ENCODE measurements around the gene PADI2.

The PADI2 gene

DNA sequence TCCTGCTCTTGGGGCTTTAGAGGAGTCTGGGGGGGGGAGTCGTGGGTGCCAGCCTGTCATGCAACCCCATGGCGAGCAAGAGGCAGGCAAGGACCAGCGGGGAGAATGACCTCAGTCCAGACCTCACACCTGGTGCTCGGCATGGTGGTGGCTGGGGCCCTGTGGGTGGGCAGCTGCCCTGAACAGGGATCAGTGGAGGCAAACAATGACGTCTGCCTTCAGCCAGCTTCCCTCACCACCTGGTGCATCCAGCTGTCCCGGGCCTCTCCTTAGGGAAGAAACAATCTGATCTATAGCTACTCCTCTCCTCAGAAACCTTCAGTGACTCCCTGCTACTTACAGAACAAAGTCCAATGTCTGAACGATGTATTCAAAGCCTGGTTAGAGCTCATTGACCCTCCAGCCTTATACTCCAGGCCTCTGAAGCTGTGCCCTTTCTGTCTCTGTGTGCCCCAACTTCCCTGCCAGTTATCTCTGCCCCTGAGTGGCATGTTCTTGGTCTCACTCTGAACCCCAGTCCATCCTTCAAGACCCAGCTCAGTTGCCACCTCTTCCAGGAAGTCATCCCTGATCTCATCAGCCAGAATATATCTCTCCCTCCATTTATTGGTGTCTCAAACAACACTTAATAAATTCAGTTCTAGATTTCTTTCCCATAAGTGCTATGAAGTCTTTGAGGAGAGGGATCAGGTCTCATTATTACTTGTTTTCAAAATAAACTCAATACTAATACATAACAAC is 6.6 kb downstream of the PADI2 start:
- DNase-seq (ENCODE audit: low read depth in 2 of 2), result no peak

DNA sequence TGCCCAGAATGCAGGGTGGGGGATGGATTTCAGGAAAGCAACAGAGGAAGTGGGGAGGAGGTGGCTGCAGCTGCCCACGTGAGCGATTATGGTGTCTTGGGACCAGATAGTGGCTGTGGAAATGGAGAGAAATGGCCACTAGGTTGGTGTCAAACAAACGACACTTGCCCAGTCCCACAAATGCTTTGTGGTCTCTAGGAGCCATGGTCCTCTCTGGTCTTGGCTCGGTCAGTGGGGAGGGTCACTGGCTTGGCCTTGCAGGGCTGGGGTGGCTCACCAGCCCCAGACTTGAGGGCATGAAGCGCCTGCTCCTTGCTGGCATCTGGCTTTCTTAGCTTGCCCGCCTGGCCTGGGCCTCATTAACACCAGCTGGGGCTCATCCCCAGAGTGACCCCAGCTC is 7.2 kb downstream of the PADI2 start:
- DNase-seq (ENCODE audit: low read depth in 2 of 2), result no peak

DNA sequence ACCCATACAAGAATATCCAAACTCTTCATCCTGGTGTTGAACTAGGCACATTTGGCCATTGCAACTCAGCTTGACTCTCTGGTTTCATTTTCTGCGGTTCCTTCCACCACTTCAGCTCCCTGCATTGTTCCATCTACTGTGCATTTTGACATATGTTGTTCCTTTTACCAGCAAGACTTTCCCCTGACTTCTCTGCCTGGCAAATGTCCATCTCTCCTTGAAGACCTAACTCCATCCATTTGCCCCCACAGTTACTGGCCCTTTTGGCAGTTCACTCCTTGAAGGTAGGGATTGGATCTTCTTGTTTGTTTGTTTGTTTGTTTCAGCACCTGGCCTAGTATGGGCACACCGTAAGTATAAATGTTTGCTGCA is 8.7 kb downstream of the PADI2 start:
- DNase-seq (ENCODE audit: low read depth in 2 of 2), result no peak

DNA sequence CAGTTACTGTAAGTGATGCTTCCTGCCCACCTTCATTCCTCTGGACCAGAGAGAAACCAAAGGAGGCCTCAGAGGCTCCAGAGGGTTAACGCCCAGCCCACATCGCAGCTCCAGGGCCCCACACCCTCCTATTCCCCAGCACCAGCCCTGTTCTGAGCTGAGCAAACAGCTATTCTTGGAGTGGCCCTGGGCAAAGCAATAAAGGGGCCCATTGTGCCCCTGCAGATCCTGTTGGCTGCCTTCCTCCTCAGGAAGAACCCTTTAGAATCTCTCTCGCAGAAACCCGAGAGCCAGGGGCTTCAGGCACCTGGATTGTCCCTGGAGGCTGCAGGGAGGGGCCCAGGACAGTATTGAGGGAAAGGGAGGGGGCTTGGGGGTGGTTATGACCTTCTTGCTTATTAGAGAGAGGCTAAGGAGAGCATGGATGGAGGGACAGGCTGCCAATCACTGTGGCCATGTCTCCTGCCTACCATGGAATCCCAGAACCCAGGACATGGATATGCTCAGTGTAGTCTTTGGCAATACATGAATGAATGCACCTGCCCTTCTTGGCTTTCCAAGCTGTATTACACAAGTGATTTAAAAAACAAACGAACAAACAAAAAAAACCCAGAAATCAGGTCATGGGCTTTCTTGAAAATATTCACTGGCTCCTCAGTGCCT is 9.2 kb downstream of the PADI2 start:
- no peak for DNase-seq (ENCODE audit: low read depth in 2 of 2)

DNA sequence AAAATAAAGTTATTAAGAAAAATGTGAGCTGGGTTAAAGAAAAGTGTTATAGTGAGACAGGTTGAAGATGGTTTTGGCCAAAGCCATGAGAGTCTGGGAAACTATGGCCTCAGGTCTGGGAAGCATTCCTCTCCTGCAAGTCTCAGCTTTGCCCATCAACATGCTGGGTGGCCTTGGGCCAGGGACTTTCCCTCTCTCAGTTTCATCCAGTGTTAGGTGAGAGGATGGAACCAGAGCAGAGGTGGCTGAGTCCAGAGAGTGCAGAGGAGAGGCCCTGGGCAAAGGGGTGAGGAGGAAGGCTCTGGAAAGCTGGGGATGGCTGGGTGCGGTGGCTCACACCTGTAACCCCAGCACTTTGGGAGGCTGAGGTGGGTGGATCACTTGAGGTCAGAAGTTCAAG is 10.5 kb downstream of the PADI2 start:
- no peak for DNase-seq (ENCODE audit: low read depth in 2 of 2)

DNA sequence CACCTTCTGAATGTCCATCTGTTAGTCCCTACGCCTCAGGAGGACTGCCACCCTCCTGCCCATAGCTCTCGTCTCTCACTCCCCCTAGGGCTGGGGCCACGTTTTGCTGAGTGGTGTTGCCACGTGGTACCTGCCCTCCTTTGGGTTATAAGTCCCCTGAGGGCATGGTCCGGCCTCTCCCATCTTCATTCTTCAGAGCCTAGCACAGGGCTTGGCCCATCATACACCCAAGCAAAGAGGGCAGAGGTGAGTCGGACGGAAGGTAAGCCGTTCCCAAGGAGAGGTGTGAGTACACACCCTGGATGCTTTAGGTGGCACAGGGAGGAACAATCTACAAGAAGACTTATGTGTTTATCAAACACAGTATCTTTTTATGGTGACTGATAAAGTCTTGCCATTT is 10.9 kb downstream of the PADI2 start:
- no peak for DNase-seq (ENCODE audit: low read depth in 2 of 2)

DNA sequence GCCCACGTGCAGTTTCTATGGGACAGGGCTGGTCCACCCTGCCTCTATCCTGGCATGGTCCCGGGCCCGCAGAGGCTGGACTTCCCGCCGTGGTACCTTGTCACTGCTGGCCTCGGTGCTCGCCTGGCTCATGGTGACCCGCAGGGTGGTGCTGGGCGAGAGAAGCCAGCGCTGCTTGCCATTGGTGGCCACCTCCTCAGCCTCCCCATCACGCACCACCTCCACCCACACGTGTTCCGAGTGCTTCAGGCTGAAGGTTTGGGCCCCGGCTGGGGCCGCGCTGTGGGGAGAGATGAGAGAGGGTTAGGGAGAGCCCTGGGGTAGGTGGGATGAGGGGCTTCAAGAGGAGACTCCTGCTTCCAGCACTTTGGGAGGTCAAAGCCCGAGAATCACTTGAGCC is 14.5 kb downstream of the PADI2 start:
- DNase-seq (ENCODE audit: low read depth in 2 of 2), result no peak

DNA sequence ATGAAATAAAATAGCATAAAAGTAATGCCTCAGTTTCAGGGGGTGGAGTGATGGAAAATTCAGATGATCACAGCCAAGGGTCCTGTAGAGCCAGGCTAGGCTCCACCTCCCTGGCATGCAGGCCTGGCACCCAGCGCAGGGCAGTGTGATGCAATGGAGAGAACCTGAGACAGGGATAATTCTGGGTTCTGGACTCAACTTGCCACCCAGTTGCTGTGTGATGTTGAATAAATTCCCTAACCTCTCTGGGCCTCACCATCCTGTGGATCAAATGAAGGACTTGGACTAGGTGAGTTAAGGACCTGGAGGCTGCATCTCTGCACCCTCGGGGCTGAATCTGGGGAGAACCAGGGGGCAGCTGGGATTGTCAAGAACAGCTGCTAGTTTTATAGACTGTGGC is 17.0 kb downstream of the PADI2 start:
- no peak for DNase-seq (ENCODE audit: low read depth in 2 of 2)

DNA sequence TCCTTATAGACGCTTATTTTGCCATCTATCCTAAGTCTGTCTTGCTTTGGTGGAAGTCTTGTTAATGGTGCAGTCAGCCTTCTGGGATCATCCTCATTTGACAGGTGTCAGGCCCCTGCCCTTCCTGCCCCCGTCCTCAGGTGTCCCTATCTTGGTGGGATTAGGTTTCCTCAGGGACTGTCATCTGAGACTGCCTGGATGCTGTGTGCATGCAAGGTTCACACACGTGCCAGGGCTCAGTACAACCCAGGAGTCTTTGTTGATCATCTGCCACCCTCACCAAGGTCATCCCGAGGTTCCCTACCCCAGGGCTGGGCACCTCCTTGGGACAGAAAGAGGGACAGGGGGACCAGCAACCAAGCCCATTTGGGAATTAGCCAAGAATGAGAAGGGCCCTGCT is 18.0 kb downstream of the PADI2 start:
- no peak for DNase-seq (ENCODE audit: low read depth in 2 of 2)

DNA sequence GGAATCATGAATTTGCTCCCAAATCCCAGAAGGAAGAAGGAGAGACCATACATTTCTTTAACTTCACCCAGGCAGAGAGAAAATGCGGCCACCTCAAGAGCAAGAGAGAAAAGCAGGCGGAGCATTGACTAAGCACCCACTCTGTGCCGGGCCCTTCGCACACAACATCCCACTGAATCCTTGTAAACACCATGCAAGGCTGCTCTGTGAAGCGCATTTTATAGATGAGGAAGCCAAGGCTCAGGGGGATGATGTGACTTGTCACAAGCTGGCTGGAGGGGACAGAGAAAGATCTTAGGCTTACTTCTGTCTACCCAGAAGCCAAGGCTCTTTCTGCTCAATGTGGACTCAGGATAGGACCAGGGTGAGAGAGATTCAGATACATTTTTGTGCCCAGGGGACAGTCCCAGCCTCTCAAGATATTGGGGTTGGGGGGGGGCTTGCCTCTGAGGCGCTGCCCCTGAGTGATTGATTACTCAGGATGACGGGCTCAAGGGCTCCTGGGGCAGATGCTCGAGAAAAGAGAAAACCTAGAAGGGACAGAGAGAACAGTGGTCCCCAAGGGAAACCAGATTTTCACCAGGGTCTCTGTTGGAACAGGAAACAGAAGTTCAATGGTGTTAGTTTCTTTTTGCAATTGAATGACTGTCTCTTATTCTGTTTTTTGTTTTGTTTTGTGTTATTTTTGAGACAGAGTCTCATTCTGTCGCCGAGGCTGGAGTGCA is 19.5 kb downstream of the PADI2 start:
- no peak for DNase-seq (ENCODE audit: low read depth in 2 of 2)

DNA sequence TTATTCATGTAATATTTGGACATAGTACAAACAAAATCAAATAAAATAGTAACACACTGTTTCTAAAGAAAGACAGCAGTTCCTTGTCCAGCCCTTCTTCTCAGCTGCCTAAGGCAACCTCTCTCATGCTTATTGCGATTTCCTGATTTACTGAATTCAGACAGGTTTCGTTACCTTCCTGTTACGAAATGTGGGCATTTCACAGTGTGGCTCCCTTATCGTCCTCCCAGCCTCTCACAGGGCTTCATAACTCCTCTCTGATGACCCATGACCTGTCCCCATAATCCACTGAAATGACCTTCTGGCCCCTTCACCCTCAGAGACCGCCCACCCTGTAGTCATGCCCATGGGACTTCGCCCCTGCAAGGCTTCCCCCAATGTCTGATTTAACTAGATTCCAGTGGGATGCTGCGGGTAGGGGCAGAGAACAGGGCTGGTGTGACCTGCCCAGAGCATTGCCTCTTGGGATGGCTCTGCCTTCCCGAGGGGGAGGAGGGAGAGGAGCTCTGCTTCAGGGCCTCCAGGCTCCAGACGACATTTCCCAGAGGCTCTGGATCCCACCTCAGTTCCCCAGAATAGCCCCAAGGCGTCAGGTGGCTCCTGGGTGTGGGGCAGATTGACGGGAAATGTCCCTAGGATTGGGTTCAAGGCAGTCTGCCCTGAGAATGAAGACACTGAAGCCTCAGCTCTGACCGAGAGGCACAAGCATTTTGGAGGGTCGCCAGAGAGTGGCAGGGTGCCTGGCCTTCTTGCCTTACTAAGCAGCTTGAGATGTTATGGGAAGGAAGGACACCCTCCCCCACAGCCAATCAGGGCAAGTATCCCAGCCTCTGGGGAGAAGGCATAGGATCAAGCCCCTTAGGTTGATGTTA is 20.6 kb downstream of the PADI2 start:
- no peak for DNase-seq (ENCODE audit: low read depth in 2 of 2)

DNA sequence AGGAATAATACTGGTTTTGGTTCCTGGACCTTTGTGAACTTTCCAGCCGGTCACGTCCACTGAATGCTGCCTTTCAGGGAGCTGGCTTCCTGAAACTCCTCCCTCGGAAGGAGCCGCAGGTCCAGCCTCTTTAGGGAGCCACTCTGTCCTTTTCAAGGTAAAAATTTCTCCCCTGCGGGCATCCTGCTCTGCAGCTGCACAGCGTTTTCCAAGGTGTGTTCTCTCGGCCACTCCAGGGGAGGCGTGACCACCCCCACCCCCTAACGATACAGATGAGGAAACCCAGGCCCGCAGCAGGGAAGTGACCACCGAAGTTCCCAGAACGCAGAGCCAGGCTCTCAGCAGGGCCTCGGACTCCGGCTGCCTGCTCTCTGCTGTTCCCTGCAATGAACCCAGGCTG is 21.5 kb downstream of the PADI2 start:
- no peak for DNase-seq (ENCODE audit: low read depth in 2 of 2)

DNA sequence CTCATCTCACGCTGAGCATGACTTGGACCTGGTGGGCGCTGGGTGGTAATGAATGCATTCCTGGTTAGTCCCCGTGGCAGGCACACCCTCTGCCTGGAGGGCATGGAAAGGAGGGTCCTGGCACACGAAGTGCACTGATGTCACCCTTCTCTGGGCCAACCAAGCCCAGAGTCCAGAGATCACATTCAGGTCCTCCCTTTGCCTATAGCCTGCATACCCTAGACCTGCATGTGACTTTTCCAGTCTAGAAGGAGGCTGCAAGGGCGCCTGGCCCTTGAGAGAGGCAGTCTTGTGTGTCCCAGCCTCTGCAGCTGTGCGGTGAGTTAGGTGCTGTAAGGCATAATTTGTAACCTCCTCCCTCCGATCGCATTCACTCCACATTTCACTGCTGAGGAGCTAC is 22.1 kb downstream of the PADI2 start:
- no peak for DNase-seq (ENCODE audit: low read depth in 2 of 2)

DNA sequence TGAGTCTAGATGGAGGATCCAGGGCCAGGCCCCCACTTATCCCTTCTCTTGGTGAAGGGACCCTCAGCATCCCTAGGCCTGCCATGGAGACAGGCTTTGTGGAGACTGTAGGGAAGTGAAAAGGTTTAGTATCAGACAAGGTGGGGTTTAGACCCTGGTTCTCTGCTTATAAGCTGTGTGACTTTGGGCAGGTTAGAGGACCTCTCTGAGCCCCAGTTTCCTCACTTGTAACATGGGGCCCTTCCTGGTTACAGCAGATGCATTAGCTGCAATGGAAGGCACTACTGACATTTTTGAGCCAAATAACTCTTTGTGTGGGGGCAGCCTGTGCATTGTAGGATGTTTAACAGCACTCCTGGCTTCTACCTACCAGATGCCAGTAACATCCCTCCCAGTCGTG is 22.7 kb downstream of the PADI2 start:
- DNase-seq (ENCODE audit: low read depth in 2 of 2), result no peak

DNA sequence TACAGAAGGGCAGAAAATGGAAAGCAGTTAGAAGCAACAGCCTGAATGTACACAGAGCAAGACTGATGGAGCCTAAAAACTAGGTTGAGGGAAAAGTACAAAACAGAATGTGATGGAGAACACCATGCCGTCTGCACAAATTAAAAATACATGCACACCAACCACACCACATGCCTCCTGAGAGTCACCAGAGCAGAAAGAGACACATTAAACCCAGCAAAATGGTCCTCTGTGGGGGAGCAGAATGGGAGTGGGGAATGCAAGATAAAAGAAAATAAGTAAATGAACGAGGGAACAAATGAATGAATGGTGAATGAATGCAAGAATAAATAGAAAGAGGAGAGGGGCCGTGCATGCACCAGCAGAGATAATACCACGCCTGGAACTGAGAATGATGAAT is 24.1 kb downstream of the PADI2 start:
- no peak for DNase-seq (ENCODE audit: low read depth in 2 of 2)

DNA sequence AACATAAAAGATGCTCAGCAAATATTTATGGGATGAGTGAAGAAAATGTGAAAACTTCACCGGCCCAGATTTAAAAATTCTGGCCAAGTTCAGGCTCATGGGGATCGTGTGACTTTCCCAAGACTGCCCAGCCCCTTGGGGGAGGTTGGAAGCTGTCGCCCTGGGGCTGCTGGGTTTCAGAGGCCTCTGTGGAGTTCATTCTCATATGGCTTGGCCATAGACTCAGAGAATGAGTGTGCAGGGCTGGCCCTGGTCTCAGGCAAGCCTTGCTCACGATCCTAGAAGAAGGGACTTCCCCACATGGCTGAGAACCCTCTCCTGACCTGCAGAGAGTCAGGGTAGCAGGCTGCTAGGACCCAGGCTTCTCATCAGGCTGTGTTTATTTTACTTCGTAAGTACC is 24.6 kb downstream of the PADI2 start:
- DNase-seq (ENCODE audit: low read depth in 2 of 2), result no peak

DNA sequence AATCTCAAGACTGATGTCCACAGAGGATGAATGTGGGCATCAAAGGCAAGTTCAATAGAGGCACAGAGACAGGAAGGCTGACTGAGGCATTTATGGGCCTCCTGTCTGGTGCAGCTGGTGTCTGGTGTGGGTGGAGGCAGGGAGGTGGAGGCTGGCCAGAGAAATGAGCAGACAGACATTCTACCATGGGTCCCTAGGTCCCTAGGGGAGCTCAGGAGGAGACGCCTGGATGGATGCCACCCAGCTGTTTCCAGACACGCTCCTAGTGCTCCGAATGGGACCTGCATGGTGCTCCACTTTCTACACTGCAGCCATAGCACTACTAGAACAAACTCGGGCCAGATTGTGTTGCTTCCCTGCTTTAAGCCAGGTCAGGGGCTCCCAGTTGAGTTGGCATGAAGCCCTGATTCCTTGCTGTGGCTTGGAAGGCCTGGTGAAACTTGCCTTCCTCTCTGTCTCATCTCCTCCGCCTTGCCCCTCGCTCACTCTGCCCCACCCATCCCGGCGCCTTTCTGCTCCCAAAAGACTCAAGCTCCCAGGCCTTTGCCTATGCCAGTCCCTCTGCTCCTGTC is 25.3 kb downstream of the PADI2 start:
- DNase-seq (ENCODE audit: low read depth in 2 of 2), result no peak

DNA sequence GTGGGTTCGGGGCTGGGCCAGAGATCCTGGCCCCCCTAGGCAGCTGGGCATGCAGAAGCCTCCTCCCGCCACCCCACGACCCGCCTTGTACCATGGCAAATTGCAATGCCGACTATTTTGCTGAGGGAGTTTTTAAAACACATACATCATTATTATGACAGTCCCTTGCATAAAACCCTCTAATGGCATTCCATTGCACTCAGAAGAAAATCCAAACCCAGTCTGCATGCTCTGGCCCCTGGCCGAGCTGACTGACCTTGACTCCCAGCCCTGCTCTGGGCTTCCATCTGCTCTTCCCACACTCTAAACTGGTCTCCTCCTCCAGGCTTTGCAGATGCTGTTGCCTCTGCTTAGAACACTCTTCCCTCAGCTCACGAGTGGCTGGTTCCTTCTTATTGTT is 28.0 kb downstream of the PADI2 start:
- DNase-seq (ENCODE audit: low read depth in 2 of 2), result no peak

DNA sequence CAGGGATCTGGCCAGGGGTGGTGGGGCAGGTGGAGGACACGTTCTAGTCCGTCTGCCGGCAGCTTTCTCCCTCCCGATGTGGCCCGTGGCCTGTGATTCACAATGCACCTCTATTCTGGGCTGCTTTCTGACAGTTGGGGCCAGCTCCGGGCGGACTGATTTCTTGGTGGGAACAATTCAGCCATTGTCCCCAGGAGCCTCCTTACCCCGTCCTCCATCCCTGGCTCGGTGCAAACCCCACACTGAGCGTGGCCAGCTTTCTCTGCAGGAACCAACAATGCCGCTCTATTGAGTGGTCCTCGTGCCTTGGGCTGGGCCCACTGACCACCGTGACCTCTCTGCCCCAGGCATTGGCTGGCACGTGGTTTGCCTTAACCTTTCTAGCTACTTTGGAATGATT is 29.7 kb downstream of the PADI2 start:
- no peak for DNase-seq (ENCODE audit: low read depth in 2 of 2)

DNA sequence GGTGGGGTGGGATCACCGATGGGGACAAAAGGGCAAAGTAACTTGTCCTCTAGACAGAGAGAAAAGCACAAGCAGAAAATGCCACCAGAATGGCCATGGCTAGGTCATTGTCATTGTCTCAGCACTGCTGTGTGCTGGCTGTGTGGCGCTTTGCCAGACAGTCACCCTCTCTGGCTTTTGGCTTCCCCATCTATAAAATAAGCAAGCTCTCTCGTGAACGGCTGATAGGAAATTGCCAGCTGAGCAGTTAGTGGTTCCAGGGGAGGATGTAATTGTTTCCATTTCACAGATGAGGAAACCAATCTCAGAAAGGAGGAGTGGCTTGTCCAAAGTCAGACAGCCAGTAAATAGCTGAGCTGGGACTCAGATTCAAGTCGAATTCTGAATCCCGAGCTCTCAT is 32.5 kb downstream of the PADI2 start:
- DNase-seq (ENCODE audit: low read depth in 2 of 2), result no peak

DNA sequence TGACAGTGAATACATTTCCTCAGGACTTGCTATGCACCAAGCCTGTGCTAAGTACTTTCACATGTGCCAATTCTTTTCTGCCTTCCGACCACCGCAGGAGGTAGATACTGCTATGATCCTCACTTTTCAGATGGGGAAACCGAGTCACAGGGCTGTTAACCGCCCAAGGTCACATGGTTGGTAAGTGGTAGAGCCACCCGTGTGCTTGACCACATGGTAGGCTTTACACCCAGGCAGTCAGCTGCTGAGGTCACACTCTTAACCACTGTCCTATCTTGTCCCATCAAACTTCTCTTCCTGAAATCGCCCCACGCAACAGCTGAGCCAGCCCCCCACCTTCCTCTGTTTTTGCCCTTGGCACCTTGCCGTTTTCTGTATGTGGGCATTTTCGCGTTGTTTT is 34.5 kb downstream of the PADI2 start:
- no peak for DNase-seq (ENCODE audit: low read depth in 2 of 2)

DNA sequence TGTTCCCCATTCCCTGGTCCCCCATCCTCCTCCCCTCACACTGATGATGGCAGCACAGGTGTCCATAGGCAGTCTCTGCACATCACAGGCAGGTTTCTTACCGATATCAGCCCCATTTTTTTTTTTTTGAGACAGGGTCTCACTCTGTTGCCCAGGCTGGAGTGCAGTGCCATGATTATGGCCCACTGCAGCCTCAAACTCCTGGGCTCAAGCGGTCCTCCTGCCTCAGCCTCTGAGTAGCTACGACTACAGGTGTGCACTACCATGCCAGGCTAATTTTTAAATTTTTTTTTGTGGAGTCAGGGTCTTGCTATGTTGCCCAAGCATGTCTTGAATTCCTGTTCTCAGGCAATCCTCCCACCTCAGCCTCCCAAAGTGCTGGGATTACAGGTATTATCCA is 36.5 kb downstream of the PADI2 start:
- DNase-seq (ENCODE audit: low read depth in 2 of 2), result no peak
